Measurements from ENCODE around the gene MAP3K10.

DNA sequence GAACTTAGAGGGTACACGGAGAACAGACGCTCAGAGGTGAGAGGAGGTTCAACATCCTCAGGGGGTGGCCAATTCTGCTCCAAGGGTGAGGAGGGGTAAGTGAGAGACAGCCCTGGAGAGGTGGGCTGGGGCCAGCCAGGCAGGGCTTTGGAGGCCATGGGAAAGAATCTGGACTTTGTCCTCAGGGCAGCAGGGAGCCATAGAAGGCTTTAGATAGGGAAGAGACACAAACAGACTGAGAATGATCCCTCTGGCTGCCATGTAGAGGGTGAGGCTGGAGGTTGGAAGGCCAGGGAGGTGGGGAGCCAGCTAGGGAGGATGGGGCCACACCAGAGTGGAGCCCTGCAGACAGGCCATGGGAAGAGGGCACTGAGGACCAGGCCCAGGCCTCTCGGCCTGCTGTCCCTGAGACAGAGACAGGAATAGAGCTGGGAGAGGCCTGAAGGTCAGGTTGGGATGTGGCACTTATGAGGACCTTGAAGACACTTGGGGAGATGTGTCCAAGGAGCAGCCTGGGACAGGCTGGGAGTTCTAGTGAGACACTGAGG is 64.5 kb downstream of the MAP3K10 start:
- TF ChIP-seq POLR2A (IDR thresholded peaks at IDR 0.05): no peak
- TF ChIP-seq, protein P1, sequence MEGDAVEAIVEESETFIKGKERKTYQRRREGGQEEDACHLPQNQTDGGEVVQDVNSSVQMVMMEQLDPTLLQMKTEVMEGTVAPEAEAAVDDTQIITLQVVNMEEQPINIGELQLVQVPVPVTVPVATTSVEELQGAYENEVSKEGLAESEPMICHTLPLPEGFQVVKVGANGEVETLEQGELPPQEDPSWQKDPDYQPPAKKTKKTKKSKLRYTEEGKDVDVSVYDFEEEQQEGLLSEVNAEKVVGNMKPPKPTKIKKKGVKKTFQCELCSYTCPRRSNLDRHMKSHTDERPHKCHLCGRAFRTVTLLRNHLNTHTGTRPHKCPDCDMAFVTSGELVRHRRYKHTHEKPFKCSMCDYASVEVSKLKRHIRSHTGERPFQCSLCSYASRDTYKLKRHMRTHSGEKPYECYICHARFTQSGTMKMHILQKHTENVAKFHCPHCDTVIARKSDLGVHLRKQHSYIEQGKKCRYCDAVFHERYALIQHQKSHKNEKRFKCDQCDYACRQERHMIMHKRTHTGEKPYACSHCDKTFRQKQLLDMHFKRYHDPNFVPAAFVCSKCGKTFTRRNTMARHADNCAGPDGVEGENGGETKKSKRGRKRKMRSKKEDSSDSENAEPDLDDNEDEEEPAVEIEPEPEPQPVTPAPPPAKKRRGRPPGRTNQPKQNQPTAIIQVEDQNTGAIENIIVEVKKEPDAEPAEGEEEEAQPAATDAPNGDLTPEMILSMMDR (IDR thresholded peaks at IDR 0.05): no peak

Data from tibial nerve (tissue), 3 donors.